WTC11 (cell line): ENCODE data around the gene UGT1A5. TPM values are rescaled to one million over a fixed set of nuclear protein-coding genes. Genes with fewer than 3 reads are reported as not detected.
A peak's percentile ranks its signal among the peaks of the same experiment; 100 is the strongest.

ENCODE experiments used
- ATAC-seq: fragments of 200-7000 bp; cut with Tn5 transposase; 2 replicates; pipeline ENCODE4 v1.10.0; 2021; ENCODE audit warnings: mild to moderate bottlenecking, moderate library complexity
- CTCF ChIA-PET: fragments of 300-600 bp; sonication (Branson Sonifier 250); formaldehyde crosslinking; loops from one replicate; lab custom pipeline; 2021; ENCODE audit warnings: antibody characterized with exemption; lab: Charles Lee
- POLR2A ChIA-PET: fragments of 350-600 bp; sonication (Branson Sonifier 250); formaldehyde crosslinking; loops from one replicate; lab custom pipeline; 2021; ENCODE audit warnings: antibody characterized with exemption; lab: Charles Lee
- DNase-seq: peaks from one replicate; pipeline ENCODE4 v3.0.0; 2021; ENCODE audit warnings: low spot score
- H3K27ac Mint-ChIP-seq: 2 replicates; pipeline ENCODE4 v1.8.0; 2021; ENCODE audit warnings: mixed read lengths
- H3K27me3 Mint-ChIP-seq: 2 replicates; pipeline ENCODE4 v1.8.0; 2021; ENCODE audit warnings: low read depth, mild to moderate bottlenecking, moderate library complexity, mixed read lengths
- H3K36me3 Mint-ChIP-seq: 2 replicates; pipeline ENCODE4 v1.8.0; 2021; ENCODE audit warnings: mixed read lengths
- H3K4me1 Mint-ChIP-seq: 2 replicates; pipeline ENCODE4 v1.8.0; 2022; ENCODE audit warnings: mixed read lengths
- H3K4me3 Mint-ChIP-seq: 2 replicates; pipeline ENCODE4 v1.8.0; 2021; ENCODE audit warnings: mild to moderate bottlenecking, moderate library complexity, mixed read lengths
- H3K9me3 Mint-ChIP-seq: 2 replicates; pipeline ENCODE4 v1.8.0; 2021; ENCODE audit warnings: mixed read lengths
- E2F5 ChIP-seq: sonication (generic); formaldehyde crosslinking; IDR thresholded peaks from 2 replicates; pipeline ENCODE4 v1.8.1; 2022; ENCODE audit warnings: mild to moderate bottlenecking, moderate library complexity, missing genetic modification reagents
- FOXK1 ChIP-seq: sonication (generic); formaldehyde crosslinking; IDR thresholded peaks from 2 replicates; pipeline ENCODE4 v1.8.0; 2022; ENCODE audit warnings: mild to moderate bottlenecking, moderate library complexity, missing genetic modification reagents
- MLX ChIP-seq: sonication (generic); formaldehyde crosslinking; IDR thresholded peaks from 2 replicates; pipeline ENCODE4 v1.8.1; 2023; ENCODE audit warnings: mild to moderate bottlenecking, missing genetic modification reagents, moderate library complexity
- NFATC4 ChIP-seq: fragments of 250-450 bp; sonication (Bioruptor Pico); IDR thresholded peaks from 2 replicates; pipeline ENCODE4 v1.9.0; 2021; ENCODE audit warnings: mild to moderate bottlenecking
- TP53 ChIP-seq: sonication (generic); formaldehyde crosslinking; IDR thresholded peaks from 2 replicates; pipeline ENCODE4 v1.8.1; 2023; ENCODE audit warnings: mild to moderate bottlenecking, missing genetic modification reagents
- ZMAT4 ChIP-seq: fragments of 250-450 bp; sonication (Bioruptor Pico); IDR thresholded peaks from 2 replicates; pipeline ENCODE4 v1.9.0; 2021; ENCODE audit warnings: mild to moderate bottlenecking
- ZNF232 ChIP-seq: sonication (generic); formaldehyde crosslinking; IDR thresholded peaks from 2 replicates; pipeline ENCODE4 v1.8.0; 2022; ENCODE audit warnings: mild to moderate bottlenecking, missing genetic modification reagents
- ZNF396 ChIP-seq: fragments of 250-450 bp; sonication (Bioruptor Pico); IDR thresholded peaks from 2 replicates; pipeline ENCODE4 v1.8.0; 2021; ENCODE audit warnings: mild to moderate bottlenecking, moderate library complexity, borderline replicate concordance
- ZNF416 ChIP-seq: fragments of 250-450 bp; sonication (Bioruptor Pico); IDR thresholded peaks from 2 replicates; pipeline ENCODE4 v1.9.0; 2021; ENCODE audit warnings: mild to moderate bottlenecking, inconsistent platforms
- ZNF532 ChIP-seq: fragments of 250-450 bp; sonication (Bioruptor Pico); IDR thresholded peaks from 2 replicates; pipeline ENCODE4 v1.9.0; 2021; ENCODE audit warnings: mild to moderate bottlenecking, borderline replicate concordance
- total RNA-seq: library from RNA; stranded (reverse); gene quantifications from 3 replicates; pipeline ENCODE4 v1.2.3, GENCODE V29; 2021
- TF ChIP-seq, protein P1 (sequence below): fragments of 250-450 bp; sonication (Bioruptor Pico); conservative IDR thresholded peaks from 2 replicates; pipeline ENCODE4 v1.9.0; 2021; ENCODE audit warnings: mild to moderate bottlenecking
- TF ChIP-seq, protein P2 (sequence below): sonication (generic); formaldehyde crosslinking; IDR thresholded peaks from 2 replicates; pipeline ENCODE4 v1.8.1; 2023; ENCODE audit warnings: mild to moderate bottlenecking, missing genetic modification reagents, moderate library complexity

Gene UGT1A5
- total RNA-seq, 1 experiment from 2014 or later = not detected

DNA sequence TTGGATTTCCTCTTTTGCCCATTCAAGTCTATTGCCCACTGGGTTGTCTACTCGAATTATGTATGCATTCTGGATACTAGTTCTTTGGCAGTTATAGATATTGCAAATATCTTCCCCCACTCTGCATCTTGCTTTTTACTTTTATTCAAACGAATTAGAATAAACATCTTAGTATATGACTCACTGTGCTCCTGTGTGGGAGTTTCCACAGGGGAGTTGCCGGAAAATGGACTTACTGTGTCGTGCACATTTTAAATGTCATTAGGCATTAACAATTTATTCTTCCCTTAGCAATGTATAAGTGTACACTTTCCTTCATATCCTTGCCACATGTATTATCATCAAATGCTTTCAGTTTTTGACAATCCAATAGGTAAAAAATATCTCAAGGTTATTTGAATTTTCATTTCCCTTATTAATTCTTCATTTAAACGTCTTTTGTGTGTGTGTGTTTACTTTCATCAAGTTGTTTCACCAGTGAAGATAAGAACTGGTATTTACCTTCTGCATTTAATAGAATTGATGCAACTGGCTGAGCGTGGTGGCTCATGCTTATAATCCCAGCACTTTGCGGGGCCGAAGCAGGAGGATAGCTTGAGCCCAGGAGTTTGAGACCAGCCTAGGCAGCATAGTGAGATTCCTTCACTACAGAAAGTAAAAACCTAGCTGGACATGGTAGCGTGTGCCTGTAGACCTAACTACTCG, 4.6 kb upstream of the UGT1A5 start:
- H3K9me3 Mint-ChIP-seq = no peaks in the 10 kb centered on the region; the same call in 1 of the 2 replicates
- TF ChIP-seq ZNF396 (CRISPR knock-in tag) (no peak), NFATC4 (CRISPR knock-in tag) (no peak), FOXK1 (no peak), MLX (no peak), ZNF532 (CRISPR knock-in tag) (no peak), ZNF232 (CRISPR knock-in tag) (no peak), ZMAT4 (no peak), ZNF416 (CRISPR knock-in tag) (no peak), TP53 (no peak)
- TF ChIP-seq, protein P1, sequence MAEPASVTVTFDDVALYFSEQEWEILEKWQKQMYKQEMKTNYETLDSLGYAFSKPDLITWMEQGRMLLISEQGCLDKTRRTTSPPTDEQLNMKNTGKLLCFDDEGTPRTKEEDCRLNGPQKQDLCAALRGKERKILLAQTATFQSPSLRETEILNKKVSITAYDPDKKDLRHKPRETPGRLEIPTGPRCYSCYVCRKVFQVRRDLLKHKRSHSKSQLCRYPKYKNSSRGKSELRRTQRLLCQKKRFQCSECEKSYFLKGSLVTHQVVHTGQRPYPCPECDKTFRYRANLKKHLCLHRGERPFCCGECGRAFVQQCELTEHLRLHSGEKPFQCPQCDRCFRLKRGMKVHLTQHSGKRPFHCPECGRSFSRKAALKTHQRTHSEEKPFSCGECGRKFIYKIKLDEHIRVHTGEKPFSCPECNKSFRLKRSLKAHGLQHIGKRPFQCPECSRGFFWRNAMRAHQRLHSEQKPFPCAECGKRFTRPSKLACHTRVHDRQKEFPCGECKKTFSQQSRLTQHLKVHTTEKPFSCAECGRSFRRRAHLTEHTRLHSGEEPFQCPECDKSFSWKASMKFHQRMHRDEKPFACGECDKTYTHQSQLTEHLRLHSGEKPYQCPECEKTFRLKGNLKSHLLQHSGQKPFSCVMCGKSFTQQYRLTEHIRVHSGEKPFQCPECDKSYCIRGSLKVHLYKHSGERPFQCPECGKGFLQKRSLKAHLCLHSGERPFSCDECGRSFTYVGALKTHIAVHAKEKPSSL = no peak
- no peak overlapping the region for H3K27ac Mint-ChIP-seq
- POLR2A ChIA-PET = no interaction called here
- H3K4me3 Mint-ChIP-seq = no peak overlapping the region
- no peaks in the 10 kb centered on the region for H3K36me3 Mint-ChIP-seq
- CTCF ChIA-PET = no interaction called here
- no peaks in the 10 kb centered on the region; the same call in 1 of the 2 replicates for H3K27me3 Mint-ChIP-seq
- DNase-seq (no peak), ATAC-seq (no peak)
- H3K4me1 Mint-ChIP-seq = peaks cover 4% of the 10 kb centered on the region; the same call in 1 of the 2 replicates

DNA sequence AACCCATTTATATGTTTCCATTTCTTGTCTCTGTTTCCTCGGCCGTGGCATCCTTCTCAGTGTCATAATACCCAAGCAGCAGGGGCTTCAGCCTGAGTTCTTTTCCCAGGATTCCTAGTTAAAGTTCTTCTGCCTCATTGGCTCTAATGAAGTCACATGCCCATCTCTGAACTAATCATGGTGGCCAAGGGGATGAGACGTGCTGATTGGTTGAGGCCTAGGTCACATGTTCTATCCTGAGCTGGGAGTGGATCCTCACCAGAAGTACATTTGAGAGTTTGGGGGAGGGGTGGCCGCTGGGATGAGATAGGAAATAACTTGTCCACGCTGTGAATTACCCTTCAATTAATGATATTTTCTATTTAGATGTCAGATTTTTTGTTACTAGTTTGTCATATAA, 3.8 kb upstream of the UGT1A5 start:
- no peak for DNase-seq
- no peaks in the 10 kb centered on the region; the same call in 1 of the 2 replicates for H3K27me3 Mint-ChIP-seq
- no peak overlapping the region for H3K4me3 Mint-ChIP-seq
- no peak overlapping the region for H3K27ac Mint-ChIP-seq
- TF ChIP-seq E2F5 (CRISPR knock-in tag) = no peak
- TF ChIP-seq, protein P2, sequence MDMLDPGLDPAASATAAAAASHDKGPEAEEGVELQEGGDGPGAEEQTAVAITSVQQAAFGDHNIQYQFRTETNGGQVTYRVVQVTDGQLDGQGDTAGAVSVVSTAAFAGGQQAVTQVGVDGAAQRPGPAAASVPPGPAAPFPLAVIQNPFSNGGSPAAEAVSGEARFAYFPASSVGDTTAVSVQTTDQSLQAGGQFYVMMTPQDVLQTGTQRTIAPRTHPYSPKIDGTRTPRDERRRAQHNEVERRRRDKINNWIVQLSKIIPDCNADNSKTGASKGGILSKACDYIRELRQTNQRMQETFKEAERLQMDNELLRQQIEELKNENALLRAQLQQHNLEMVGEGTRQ (CRISPR knock-in tag) = peak; percentile 60; the same call in 1 of the 2 replicates
- ChIA-PET POLR2A (no interaction called here), CTCF (no interaction called here)
- H3K4me1 Mint-ChIP-seq = peaks cover 4% of the 10 kb centered on the region; the same call in 1 of the 2 replicates
- no peaks in the 10 kb centered on the region; the same call in 1 of the 2 replicates for H3K9me3 Mint-ChIP-seq
- no peaks in the 10 kb centered on the region for H3K36me3 Mint-ChIP-seq
- no peak for ATAC-seq
